PFSK-1 (cell line): ENCODE measurements around the gene TAGLN2.

Source experiments
- FOXP2 ChIP-seq: optimal IDR thresholded peaks from 2 replicates; pipeline ENCODE3; 2011; ENCODE audit warnings: borderline replicate concordance, control low read depth, inconsistent platforms; ENCODE audit not compliant: insufficient read depth; ENCODE audit errors: extremely low read length, extremely low read depth
- POLR2AphosphoS5 ChIP-seq: IDR thresholded peaks from 2 replicates; pipeline ENCODE4 v1.6.1; 2012; ENCODE audit warnings: low read depth, mild to moderate bottlenecking, control low read depth, low read length, moderate library complexity
- SIN3A ChIP-seq: IDR thresholded peaks from 2 replicates; pipeline ENCODE4 v1.6.1; 2012; ENCODE audit warnings: mild to moderate bottlenecking, low read length, moderate library complexity, borderline replicate concordance; ENCODE audit not compliant: insufficient read depth
- TAF1 ChIP-seq: IDR thresholded peaks from 2 replicates; pipeline ENCODE4 v1.6.1; 2012; ENCODE audit warnings: low read length, control low read depth, borderline replicate concordance; ENCODE audit not compliant: insufficient read depth
- TF ChIP-seq, protein P1 (sequence below), 2 experiments: IDR thresholded peaks; 2 replicates each; pipeline versions ENCODE4 v1.6.1 to v1.8.0; 2011 to 2012; ENCODE audit warnings: low read depth in 2 of 2, low read length in 2 of 2, control low read depth in 1 of 2, inconsistent platforms in 1 of 2, mild to moderate bottlenecking in 1 of 2, moderate library complexity in 1 of 2; ENCODE audit not compliant: insufficient read depth in 1 of 2

DNA sequence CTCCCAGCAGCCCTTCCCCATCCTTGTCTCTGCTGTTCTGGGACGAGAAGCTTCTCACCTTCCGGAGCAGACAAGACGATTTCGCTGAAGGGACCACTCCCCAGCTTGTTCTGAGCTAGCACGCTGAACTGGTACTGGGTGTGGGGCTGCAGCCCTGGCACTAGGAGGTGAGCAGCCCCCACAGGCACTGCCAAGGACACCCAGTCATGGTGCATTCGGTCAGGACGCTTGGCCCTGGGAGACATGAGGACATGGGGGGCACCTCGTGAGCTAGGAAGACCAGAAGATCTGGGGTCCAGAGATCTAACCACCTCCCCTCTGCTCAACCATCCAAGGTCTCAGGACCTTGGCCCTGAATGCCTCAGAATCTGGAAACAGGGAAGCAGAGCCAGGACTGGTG lies 5.3 kb upstream of the TAGLN2 start:
- TF ChIP-seq, protein P1, sequence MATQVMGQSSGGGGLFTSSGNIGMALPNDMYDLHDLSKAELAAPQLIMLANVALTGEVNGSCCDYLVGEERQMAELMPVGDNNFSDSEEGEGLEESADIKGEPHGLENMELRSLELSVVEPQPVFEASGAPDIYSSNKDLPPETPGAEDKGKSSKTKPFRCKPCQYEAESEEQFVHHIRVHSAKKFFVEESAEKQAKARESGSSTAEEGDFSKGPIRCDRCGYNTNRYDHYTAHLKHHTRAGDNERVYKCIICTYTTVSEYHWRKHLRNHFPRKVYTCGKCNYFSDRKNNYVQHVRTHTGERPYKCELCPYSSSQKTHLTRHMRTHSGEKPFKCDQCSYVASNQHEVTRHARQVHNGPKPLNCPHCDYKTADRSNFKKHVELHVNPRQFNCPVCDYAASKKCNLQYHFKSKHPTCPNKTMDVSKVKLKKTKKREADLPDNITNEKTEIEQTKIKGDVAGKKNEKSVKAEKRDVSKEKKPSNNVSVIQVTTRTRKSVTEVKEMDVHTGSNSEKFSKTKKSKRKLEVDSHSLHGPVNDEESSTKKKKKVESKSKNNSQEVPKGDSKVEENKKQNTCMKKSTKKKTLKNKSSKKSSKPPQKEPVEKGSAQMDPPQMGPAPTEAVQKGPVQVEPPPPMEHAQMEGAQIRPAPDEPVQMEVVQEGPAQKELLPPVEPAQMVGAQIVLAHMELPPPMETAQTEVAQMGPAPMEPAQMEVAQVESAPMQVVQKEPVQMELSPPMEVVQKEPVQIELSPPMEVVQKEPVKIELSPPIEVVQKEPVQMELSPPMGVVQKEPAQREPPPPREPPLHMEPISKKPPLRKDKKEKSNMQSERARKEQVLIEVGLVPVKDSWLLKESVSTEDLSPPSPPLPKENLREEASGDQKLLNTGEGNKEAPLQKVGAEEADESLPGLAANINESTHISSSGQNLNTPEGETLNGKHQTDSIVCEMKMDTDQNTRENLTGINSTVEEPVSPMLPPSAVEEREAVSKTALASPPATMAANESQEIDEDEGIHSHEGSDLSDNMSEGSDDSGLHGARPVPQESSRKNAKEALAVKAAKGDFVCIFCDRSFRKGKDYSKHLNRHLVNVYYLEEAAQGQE (IDR thresholded peaks at IDR 0.05; ENCODE audit: insufficient read depth in 1 of 2, low read depth in 2 of 2, low read length in 2 of 2), result no peak
- no peak for TF ChIP-seq TAF1
- no peak for TF ChIP-seq POLR2AphosphoS5
- no peak for TF ChIP-seq FOXP2
- no peak for TF ChIP-seq SIN3A
